ENCODE results near the gene LRRFIP1.
"Not testable (repeated sequence)": the region's sequence is repeated elsewhere in the genome, so short reads cannot be mapped to it uniquely, and the experiment has no call there.

The LRRFIP1 gene

GRCh38 chr2:237597196-237598145 is 29.9 kb upstream of the LRRFIP1 start:
- no peak for DNase-seq

- no peak for DNase-seq
Measured at GRCh38 chr2:237598468-237599208, 28.7 kb upstream of the LRRFIP1 start.

GRCh38 chr2:237599465-237600110 is 27.8 kb upstream of the LRRFIP1 start:
- DNase-seq: no peak

DNA sequence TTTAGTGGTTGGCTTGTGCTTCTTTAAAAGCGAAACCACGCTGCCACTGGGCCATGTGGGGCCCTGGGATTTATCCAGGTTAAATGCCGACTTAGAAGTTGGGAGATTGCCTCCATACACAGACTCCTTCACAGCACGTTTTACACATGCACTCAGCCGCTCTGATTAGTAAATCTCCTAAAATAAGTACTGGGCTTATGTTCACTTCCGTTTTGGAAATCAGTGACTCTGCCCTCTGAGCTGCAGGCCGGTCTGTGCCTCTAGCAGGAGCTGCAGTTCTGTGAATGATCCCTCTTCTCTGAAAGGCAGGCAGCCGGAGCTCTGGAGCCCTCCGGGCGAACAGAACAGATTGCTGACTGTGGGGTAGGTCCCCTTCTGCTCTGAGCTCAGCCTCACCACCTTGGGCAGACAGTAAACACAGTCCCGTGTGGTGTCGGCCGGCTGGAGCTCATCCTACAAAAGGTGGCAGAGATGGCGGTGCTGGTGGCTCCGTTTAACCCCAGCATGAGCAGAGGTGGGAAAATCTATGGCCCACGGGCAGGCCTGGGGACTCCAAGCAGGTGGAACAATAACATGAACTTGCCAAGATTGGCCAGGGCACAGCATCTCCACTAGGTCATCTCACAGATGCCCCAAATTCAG is 27.1 kb upstream of the LRRFIP1 start:
- no peak for DNase-seq

- no peak for DNase-seq
Measured at GRCh38 chr2:237601453-237602116, 25.8 kb upstream of the LRRFIP1 start.

DNA sequence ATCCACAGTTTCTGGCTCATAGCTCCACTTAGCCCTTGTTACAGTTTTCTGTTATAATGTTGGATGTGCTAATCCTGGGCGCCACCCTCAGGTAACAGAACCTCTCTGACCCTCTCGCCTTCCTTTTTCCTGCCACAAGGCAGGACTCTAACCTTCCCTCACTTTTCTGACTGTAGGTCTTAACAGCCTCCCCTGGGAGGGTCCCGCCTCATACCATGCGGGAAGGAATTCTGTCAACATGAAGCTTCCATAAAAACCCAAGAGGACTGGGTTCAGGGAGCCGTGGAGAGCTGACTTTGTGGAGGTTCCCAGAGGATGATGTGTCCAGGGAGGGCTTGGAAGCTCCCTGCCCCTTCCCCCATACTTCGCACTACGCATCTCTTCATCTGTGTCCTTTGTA is 25.0 kb upstream of the LRRFIP1 start:
- no peak for DNase-seq

DNA sequence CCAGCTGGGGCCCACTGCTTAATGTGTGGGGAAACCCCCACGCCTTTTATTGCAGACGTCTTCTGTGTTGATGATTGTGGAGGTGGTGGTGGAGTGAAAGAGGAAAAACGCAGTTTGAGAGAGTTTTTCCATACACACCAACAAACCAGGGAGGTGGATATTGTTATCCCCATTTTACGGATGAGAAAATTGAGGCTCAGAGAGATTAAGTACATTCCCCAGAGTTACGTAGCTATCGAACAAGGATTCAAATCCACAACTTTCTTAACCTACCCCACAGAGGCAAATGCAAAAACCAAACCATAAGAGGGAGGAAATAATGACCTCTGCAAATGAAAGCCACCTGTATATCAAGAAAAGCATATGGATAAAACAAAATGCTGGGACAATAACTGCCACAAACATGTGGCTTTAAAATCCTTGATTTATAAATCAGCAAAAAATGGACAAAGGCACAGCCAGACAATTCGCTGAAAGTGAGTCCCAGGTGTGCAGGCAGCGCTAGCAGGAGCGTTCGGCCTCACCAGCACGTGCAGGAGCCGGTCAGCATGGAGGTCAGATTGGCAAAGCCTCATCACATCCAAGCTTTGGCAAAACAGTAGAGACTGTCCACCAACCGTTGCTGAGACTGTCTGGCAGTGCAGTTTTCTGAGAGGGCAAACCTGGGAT is 24.2 kb upstream of the LRRFIP1 start:
- DNase-seq: no peak

DNA sequence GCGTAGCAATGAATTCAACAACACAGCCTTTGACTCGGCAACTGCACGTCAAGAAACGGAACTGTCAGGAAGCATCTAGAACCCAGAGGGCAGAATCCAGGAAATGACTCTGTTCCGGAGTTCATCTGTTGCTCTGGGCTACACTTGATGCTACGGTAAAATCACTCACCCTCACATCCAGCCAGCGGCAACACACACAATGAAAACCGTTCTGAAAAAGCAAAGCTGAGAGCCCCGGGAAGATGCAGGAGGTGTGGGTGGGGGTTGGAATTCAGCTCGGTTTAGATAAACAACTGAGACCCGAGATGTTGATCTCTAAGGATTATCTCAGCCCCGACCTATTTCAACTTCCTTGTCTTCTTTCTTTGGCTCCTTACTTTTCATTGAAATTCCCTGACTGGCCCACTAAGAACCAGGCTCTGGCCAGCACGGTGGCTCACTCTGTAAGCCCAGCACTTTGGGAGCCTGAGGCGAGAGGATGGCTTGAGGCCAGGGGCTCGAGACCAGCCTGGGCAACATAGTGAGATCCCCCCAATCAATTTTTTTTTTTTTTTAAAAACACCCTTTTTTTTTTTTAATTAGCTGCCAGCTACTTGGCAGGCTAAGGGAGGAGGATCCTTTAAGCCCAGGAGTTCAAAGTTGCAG is 23.5 kb upstream of the LRRFIP1 start:
- DNase-seq: peak; percentile 20

- no peak for DNase-seq
Measured at GRCh38 chr2:237604391-237604790, 23.0 kb upstream of the LRRFIP1 start.

DNA sequence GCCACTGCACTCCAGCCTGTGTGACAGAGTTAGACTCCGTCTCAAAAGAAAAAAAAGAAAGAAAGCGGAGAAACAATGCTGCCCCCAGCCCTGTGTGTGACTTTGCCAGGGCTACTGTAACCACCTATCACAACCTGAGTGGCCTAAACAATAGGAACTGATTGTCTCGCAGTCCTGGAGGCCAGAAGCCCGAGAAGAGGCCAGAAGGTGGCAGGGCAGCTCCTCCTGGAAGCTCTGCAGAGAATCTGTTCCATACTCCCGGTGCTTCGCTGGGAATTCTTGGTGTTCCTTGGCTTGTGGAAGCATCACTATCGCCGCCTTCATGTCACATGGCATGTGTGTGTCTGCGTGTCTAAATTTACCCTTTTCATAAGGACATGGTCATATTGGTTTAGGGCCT is 22.4 kb upstream of the LRRFIP1 start:
- DNase-seq: peak; percentile 43

GRCh38 chr2:237606522-237606921 is 20.9 kb upstream of the LRRFIP1 start:
- DNase-seq: not testable (repeated sequence)

- no peak for DNase-seq
Measured at GRCh38 chr2:237612527-237613357, 14.6 kb upstream of the LRRFIP1 start.

DNA sequence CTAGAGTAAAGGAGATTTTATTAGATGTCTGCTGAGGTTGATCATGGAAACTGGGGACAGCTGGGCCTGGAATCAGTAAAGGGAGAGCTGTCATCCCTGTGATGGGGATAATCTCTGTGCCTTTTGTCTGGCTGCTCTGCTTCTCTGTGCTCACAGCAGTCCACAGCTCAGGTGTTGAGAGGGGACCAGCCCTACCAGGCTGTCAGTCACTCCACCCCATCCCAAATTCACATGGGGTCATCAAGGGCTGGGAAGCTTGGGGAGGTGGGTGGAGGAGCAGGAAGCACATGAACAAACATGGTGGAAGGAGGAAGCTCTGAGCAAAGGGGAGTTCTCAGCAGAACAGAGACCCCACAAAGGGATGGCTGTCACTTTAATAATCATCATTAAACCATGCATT is 13.7 kb upstream of the LRRFIP1 start:
- no peak for DNase-seq

DNA sequence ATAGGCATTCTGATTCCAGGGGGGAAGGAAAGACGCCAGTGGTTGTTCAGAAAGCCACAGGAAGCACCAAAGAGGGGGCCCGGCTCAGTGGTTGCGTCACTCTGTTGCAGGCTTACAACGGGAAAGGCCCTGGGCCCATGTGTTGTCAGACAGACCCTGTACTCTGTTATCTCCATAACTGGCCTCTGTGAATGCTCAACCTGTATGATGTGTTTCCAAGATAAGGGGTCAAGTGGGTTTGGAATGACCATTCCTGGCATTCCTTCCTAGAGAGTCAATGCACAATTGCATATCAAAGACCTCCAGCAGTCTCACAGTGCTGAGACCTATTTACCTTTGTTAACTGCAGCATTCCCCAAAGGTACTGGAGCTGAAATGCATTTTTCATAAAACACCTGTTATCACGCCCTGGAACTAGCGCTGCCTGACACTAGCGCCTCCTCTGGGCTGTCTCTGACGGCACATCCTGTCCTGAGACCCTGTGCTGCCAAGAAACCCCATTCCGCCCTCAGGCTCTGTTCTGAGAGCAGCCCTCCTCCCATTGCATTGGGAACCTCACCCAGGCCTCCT is 13.2 kb upstream of the LRRFIP1 start:
- peak; percentile 99 for DNase-seq

DNA sequence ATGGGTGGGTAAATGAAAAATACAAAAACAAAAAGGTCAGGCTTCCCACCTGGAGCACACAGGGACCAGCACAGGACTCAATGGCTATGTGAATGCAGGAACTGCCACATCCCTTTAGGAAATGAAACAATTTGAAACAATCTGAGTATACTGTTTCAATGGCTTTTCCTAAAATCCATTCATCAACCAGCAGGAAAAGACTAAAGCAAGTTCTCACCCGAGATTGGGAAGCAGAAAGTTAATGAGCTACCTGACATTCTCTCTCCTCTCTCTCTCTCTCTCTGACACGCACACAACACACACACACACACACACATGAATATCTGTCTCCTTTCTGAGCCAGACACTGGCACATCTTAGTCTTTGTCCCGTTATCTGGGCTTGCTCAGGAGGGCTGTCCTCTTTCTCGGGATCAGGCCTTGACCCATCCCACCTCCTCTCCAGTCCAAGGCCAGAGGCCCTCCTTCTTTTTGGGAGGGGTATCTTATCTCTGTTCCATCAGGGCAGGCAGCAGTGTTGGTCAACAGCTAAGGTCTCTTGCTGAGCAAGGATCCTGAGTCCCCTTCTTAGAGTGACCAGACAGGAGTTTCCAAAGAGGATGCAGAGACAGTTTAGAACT is 11.6 kb upstream of the LRRFIP1 start:
- DNase-seq: no peak

DNA sequence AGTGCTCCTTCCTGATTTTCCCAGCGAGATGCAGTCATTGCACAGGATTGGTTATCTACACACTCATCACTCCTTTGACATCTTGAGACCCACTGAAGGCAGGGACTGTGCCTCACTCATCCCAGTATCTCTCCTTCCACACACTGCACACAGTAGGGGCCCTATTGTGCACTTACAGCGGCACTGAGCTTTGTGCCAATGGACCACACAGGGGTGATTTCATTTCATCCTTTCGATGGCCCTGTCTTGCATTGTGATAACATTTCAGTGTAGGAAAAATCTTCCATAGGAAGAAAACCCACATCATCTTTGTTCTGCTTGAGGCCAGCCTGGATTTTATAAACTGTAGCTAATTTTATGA is 11.0 kb upstream of the LRRFIP1 start:
- no peak for DNase-seq

DNA sequence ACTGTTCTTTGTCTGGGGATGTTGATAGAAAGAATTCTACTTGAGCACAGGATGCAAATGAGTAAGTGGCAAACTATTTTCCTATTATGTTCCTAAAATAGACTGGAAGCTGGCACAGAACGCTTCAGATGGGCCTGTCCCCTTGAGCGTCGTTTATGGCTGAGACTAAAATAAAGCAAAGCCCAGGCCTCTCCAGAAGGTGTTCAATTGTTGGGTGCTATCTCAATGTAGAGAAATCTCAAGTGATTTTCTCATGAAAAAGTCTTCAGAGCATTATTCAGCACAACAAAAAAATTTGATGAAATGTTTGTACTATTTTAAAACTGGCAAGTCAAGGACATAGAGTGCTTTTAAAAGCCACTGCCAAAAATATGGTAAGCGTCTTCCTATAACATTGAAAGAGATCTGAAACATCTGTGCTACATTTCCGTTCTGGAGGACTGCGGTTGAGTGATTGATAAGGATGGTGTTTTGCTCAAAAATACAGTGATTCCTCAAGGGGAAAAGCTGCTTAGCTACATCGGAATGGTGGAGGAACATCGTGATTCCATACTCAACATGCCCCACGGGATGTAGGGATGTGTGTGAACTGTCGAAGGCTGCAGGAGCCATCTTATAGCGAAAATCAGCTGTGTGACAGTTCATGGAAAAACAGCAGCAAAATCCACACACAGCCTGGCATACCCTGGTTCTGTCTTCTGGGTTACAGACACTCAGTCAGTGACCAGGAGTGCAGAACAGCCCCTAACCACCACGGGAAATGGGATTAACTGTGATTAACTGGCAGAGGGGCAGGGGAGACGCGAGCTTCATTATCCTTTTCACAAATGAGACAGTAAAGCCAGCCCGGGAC is 10.4 kb upstream of the LRRFIP1 start:
- DNase-seq: no peak

DNA sequence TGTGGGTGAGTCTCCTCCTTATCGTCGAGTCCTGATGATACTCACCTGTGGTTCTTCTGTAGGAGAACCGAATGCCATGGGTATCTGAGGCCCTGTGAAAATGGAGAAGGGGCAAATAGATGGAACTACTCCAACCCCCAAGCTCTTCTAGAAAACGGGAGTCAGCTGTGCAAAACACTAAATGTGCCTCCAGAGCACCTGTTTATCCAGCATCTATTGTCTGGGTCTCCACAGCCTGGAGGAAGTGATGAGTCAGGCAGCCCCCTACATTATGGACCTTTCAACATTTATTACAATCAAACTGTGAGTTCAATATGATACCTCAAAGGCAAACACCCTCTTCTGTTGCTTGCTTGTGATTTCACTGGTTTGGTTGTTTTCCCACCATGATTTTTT is 9.8 kb upstream of the LRRFIP1 start:
- DNase-seq: peak; percentile 0

DNA sequence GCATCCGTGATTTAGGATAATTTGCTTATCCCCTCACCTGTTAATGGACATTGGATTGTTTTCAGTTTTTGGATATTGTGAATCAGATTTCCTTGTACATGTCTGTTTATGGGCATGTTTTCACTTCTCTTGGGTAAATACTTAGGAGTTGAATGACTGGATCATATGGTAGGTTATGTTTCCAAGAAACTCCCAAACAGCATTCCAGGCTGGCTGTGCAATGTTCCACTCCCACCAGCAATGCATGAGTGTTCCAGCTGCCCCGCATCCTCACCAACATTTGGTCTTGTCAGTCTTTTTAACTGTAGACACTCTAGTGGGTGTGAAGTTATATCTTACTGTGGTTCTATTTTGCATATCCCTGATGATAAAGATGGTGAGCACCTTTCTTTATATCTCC is 8.9 kb upstream of the LRRFIP1 start:
- peak; percentile 83 for DNase-seq
